Activated naive CD4-positive, alpha-beta T cell treated with anti-CD3 and anti-CD28 coated beads, Interleukin-2, amount 50 U/mL, for 72 hours (primary cell): ENCODE results near the gene DDX25. TPM values are rescaled to one million over a fixed set of nuclear protein-coding genes. Genes with fewer than 3 reads are reported as not detected.

Experiments used
- ATAC-seq, 2 donors: fragments of 150-1000 bp; cut with Tn5 transposase; 2 replicates each; pipeline ENCODE4 v1.10.0; 2021; ENCODE audit warnings: mild to moderate bottlenecking in 2 of 2, moderate library complexity in 2 of 2
- DNase-seq, 2 donors: peaks; one replicate each; pipeline ENCODE4 v3.0.0; 2021 to 2022; ENCODE audit warnings: low spot score in 2 of 2
- H3K27ac Mint-ChIP-seq, 2 donors: one replicate each; pipeline ENCODE4 v1.8.0; 2022; ENCODE audit warnings: mild to moderate bottlenecking in 2 of 2, mixed read lengths in 2 of 2
- H3K36me3 Mint-ChIP-seq, 2 donors: one replicate each; pipeline ENCODE4 v1.8.0; 2022; ENCODE audit warnings: mixed read lengths in 2 of 2
- H3K9me3 Mint-ChIP-seq, 2 donors: one replicate each; pipeline ENCODE4 v1.8.0; 2022; ENCODE audit warnings: mixed read lengths in 2 of 2
- total RNA-seq, 2 donors: library from RNA; stranded (reverse); gene quantifications; one replicate each; pipeline ENCODE4 v1.2.3, GENCODE V29; 2022

DDX25 gene
- total RNA-seq, 2 donors from 2014 or later: 4.2 TPM; not detected in 1

DNA sequence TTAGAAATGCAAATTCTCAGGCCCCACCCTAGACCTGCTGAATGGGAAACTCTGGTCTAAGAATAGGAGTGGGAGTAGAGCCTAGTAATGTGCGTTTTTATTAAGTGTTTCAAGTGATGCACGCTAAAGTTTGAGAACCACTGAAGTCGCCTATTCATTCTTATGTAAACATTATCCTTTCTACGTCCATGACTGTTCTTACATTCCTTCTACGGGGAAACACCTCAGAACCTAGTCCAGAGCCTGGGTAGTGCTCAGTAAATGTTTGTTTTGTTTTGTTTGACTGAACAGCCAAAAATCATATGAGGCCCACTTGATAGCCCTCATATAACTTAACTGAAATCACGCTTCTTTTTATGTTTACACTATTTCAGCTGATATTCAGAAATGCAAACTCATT, 71.3 kb downstream of the DDX25 start:
- H3K36me3 Mint-ChIP-seq: no peaks in the 10 kb centered on the region
- no peak overlapping the region for H3K27ac Mint-ChIP-seq
- no peaks in the 10 kb centered on the region for H3K9me3 Mint-ChIP-seq
- ATAC-seq (no peak), DNase-seq (no peak)

- no peak overlapping the region for H3K27ac Mint-ChIP-seq
- DNase-seq (no peak), ATAC-seq (no peak)
- no peaks in the 10 kb centered on the region for H3K36me3 Mint-ChIP-seq
- no peaks in the 10 kb centered on the region for H3K9me3 Mint-ChIP-seq
Observed at GRCh38 chr11:125976156-125976555, 71.8 kb downstream of the DDX25 start.

GRCh38 chr11:125977333-125977732, 73.0 kb downstream of the DDX25 start:
- DNase-seq: no peak
- no peaks in the 10 kb centered on the region for H3K9me3 Mint-ChIP-seq
- no peaks in the 10 kb centered on the region for H3K36me3 Mint-ChIP-seq
- ATAC-seq: no peak
- no peak overlapping the region for H3K27ac Mint-ChIP-seq

DNA sequence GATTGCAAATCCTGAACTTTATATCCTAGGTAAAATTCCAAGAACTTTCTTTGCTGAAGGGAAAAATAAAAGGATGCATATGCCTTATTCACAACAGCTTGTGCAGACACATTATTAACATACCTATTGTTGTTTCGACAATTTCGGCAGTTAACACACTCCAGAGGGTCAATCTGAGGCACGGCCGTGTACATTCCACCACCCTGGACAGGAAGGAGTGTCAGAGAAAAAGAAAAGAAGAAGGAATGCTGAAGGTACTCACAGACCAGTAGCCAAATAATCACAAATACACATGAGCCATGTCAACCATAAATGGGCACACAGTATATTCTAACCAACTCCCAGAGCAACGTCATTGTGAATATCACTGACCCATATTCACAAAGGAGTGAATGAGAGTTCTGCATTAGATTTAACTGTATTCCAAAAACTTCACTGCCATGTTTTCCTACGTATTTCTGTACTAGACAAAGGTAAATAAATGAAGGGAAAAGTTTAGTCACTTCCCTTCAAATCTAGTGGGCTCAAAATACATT, 73.9 kb downstream of the DDX25 start:
- DNase-seq: no peak
- no peak overlapping the region for H3K27ac Mint-ChIP-seq
- no peak for ATAC-seq

More for the DNA sequence above, 73.9 kb downstream of the DDX25 start:
- H3K36me3 Mint-ChIP-seq: no peaks in the 10 kb centered on the region
- H3K9me3 Mint-ChIP-seq: no peaks in the 10 kb centered on the region

Other genes starting within 250 kb of the DDX25 start
- not detected for gene ACRV1, start 223.7 kb upstream of the DDX25 start, total RNA-seq
- gene PATE1, start 158.2 kb upstream of the DDX25 start, total RNA-seq: not detected
- gene PATE2, start 125.7 kb upstream of the DDX25 start, total RNA-seq: not detected
- gene PATE3, start 116.4 kb upstream of the DDX25 start, total RNA-seq: not detected
- gene PATE4, start 71.2 kb upstream of the DDX25 start, total RNA-seq: not detected
- gene HYLS1, start 16.8 kb upstream of the DDX25 start, total RNA-seq: 1 to 10 TPM; 6.4 to 7.0 TPM
- gene PUS3, start 1.3 kb upstream of the DDX25 start, total RNA-seq: 10 to 100 TPM; 10.2 to 32.2 TPM
- gene VSIG10L2, start 41.5 kb downstream of the DDX25 start, total RNA-seq: not detected
- 1 to 10 TPM; 2.8 to 6.9 TPM for gene CDON, start 158.4 kb downstream of the DDX25 start, total RNA-seq